RWPE1 (cell line): ENCODE measurements around the gene DPT.

Experiments used
- CTCF ChIA-PET: fragments of 350-600 bp; sonication (Branson Sonifier 250); formaldehyde crosslinking; extraction: SDS; loops from one replicate; lab custom pipeline; 2021; lab: Yijun Ruan, JAX
- POLR2A ChIA-PET: fragments of 400-600 bp; formaldehyde crosslinking; extraction: SDS; loops from one replicate; lab custom pipeline; 2020; ENCODE audit warnings: antibody characterized with exemption; ENCODE audit not compliant: low non-redundant PET; lab: Yijun Ruan, JAX
- DNase-seq: peaks from one replicate; pipeline ENCODE4 v3.0.0; 2012; ENCODE audit warnings: low spot score
- H3K27ac ChIP-seq: fragments of 450-650 bp; 2 replicates; pipeline ENCODE4 v1.5.1; 2017
- TF ChIP-seq, protein P1 (sequence below): fragments of 450-650 bp; conservative IDR thresholded peaks from 2 replicates; pipeline ENCODE4 v1.5.1; 2017; ENCODE audit warnings: low read depth, mild to moderate bottlenecking

DPT gene

DNA sequence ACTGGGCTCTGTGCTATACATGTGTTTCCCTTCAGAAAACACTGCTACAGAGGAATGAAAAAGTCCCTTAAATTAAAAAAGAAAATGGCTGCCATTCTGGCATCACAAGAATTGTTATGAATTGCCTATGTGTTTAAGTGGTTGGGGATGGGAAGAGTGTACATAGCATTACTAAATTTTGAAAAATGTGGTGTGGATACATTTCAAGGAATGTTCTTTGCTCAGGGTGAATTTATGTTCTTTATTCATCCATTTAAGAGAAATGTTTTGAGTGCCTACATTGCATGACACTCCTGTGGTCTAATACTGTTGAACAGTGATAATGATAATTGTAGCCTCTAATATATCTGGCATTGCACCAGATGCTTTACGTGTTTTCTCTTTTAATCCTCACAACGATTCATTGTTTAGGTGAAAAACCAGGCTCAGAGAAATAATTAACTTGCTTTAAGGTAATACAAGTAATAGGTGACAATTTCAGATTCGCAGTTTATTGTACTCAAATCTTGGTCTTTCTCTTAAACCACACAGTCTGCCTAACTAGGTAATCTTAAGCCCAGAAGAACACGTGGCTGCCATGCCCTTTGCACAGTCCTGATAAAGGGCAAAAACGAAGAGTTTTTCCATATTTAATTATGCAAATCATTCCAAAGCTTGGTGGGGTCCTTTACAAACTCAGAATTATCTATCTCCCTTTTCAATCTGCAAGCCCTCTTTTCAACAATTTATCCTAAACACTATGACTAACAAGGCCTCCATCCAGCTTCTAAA is 31.5 kb downstream of the DPT start:
- TF ChIP-seq, protein P1, sequence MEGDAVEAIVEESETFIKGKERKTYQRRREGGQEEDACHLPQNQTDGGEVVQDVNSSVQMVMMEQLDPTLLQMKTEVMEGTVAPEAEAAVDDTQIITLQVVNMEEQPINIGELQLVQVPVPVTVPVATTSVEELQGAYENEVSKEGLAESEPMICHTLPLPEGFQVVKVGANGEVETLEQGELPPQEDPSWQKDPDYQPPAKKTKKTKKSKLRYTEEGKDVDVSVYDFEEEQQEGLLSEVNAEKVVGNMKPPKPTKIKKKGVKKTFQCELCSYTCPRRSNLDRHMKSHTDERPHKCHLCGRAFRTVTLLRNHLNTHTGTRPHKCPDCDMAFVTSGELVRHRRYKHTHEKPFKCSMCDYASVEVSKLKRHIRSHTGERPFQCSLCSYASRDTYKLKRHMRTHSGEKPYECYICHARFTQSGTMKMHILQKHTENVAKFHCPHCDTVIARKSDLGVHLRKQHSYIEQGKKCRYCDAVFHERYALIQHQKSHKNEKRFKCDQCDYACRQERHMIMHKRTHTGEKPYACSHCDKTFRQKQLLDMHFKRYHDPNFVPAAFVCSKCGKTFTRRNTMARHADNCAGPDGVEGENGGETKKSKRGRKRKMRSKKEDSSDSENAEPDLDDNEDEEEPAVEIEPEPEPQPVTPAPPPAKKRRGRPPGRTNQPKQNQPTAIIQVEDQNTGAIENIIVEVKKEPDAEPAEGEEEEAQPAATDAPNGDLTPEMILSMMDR: no peak
- ChIA-PET POLR2A (no interaction called here), CTCF (no interaction called here)
- DNase-seq: no peak
- H3K27ac ChIP-seq: no peak overlapping the region

DNA sequence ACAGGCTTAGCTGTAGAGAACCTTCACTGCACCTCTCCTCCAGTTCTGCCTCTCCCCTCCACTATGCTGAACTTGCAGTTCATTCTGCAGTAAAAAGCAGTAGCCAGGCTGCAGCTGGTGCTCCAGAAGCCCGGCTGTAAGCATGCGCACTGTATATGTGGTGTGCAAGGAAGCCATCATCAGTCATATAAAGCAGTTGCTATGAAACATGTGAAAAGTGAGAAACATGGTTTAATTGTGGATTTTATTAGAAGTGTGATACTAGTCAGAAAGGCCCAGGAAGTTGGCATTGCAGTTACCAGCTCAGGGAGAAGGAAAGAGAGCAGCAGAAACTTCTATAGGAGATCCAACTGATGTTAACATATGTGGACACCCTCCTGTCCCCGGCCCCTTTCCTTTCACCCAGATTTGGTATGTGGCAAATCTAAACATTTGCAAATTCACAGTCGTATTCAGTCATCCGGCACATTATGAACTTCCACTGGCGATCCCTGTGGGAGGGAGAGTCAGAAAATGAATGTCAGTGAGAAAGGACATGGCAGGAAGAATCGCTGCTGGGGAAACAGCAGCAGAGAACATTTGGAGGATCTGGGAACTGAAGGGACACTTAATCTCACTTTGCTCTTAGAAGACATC is 32.8 kb downstream of the DPT start:
- H3K27ac ChIP-seq: no peak overlapping the region
- ChIA-PET POLR2A (no interaction called here), CTCF (interaction anchor here (0.7 kb wide), 1 partner anchor 99 kb away, joined by 3 read pairs; no protein-coding TSS in a partner anchor)
- no peak for DNase-seq
- TF ChIP-seq, protein P1: no peak

DNA sequence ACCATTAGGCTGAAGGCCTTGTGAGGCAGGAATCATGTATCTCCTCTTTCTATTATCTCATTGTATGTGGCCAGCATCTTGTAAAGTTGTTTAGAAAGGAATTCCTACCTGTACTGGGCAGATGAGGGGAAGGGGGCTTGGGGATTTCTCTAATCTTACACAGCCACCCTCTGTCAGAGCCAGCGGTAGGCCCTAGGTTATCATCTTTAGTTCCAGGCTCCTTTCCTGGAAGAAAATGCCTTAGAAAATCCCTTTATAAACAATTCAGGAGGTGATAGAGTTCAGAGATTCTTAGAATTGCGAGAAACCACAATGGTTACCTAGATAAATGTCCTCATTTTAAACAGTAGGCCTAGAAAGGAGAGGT is 35.2 kb downstream of the DPT start:
- ChIA-PET CTCF (no interaction called here), POLR2A (no interaction called here)
- TF ChIP-seq, protein P1: no peak
- DNase-seq: no peak
- no peak overlapping the region for H3K27ac ChIP-seq

DNA sequence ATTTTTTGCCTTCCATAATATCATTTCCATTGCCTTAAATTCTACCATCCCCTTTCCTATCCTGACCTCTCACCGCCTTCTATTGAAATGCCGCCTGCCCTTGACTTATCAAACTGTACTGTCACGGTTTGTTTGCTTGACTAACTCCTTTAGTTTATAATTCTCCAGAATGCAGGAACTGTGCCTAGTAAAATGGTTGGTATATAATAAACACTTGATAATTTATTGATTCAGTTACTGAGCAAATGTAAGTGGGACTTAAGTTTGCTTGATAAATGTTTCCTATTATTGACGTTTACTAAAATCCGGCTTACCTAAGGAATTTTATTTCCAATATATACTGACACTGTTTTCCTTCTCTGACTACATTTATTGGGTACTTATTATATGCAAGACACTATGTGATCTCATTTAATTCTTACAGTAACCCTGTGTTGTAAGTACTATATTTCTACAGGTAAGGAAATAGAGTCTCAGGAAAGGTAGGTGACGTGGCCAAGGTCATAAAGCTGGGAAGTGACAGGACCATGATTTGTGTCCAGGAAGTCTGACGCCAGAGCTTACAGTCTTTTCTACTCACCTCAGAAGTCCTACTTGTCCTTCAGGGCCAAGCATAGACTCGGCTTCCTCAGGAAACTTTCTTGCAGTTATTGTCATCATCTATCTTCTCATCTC is 35.7 kb downstream of the DPT start:
- H3K27ac ChIP-seq: no peak overlapping the region
- ChIA-PET POLR2A (no interaction called here), CTCF (no interaction called here)
- DNase-seq: no peak
- TF ChIP-seq, protein P1: no peak

DNA sequence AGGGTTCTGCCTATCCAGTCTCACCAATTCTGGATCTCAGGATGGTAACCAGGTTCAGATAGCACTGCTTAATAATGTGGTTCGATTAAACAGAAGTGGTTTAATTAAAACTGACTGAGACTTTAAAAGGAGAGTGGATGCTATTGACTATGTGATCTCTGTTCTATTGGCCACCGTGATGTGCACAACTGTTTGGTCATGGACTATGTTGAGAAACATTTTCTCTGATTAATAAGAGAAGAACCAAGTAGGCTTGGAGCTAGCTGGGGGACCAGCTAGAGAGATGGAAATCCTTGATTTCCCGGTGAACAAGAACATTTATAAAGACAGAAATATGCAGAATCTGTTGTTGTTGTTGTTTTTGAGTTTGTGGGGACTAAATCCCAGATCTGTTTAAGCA is 36.5 kb downstream of the DPT start:
- ChIA-PET CTCF (no interaction called here), POLR2A (no interaction called here)
- no peak overlapping the region for H3K27ac ChIP-seq

DNA sequence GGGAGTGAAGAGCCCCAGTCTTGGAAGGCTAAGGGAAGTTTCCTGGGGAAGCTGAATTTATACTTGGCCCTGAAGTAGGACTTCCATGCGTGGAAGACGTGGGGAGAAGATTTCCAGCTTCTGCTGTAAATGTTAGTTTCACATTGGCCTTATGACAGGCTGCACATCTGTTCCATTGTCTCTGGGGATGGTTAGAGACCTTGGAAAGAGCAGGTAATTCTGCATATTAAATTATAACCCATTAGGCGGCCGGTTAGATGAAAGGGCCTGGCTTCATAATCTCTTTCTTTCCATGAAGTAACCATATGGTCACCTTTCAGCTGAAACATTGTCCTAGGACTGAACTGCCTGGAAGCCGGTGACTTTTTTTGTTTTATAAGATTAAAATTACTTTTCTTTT is 37.5 kb downstream of the DPT start:
- TF ChIP-seq, protein P1: no peak
- DNase-seq: no peak
- ChIA-PET POLR2A (no interaction called here), CTCF (no interaction called here)
- no peak overlapping the region for H3K27ac ChIP-seq

More for the DNA sequence above, 36.5 kb downstream of the DPT start:
- no peak for DNase-seq
- TF ChIP-seq, protein P1: no peak
